WTC11 (cell line): ENCODE data around the gene ITCH. TPM values are rescaled to one million over a fixed set of nuclear protein-coding genes. Genes with fewer than 3 reads are reported as not detected.

Experiments
- ATAC-seq: fragments of 200-7000 bp; cut with Tn5 transposase; 2 replicates; pipeline ENCODE4 v1.10.0; 2021; ENCODE audit warnings: mild to moderate bottlenecking, moderate library complexity
- CTCF ChIA-PET: fragments of 300-600 bp; sonication (Branson Sonifier 250); formaldehyde crosslinking; loops from one replicate; lab custom pipeline; 2021; ENCODE audit warnings: antibody characterized with exemption; lab: Charles Lee
- POLR2A ChIA-PET: fragments of 350-600 bp; sonication (Branson Sonifier 250); formaldehyde crosslinking; loops from one replicate; lab custom pipeline; 2021; ENCODE audit warnings: antibody characterized with exemption; lab: Charles Lee
- DNase-seq: peaks from one replicate; pipeline ENCODE4 v3.0.0; 2021; ENCODE audit warnings: low spot score
- H3K27ac Mint-ChIP-seq: 2 replicates; pipeline ENCODE4 v1.8.0; 2021; ENCODE audit warnings: mixed read lengths
- H3K27me3 Mint-ChIP-seq: 2 replicates; pipeline ENCODE4 v1.8.0; 2021; ENCODE audit warnings: low read depth, mild to moderate bottlenecking, moderate library complexity, mixed read lengths
- H3K36me3 Mint-ChIP-seq: 2 replicates; pipeline ENCODE4 v1.8.0; 2021; ENCODE audit warnings: mixed read lengths
- H3K4me1 Mint-ChIP-seq: 2 replicates; pipeline ENCODE4 v1.8.0; 2022; ENCODE audit warnings: mixed read lengths
- H3K4me3 Mint-ChIP-seq: 2 replicates; pipeline ENCODE4 v1.8.0; 2021; ENCODE audit warnings: mild to moderate bottlenecking, moderate library complexity, mixed read lengths
- H3K9me3 Mint-ChIP-seq: 2 replicates; pipeline ENCODE4 v1.8.0; 2021; ENCODE audit warnings: mixed read lengths
- GABPB1 ChIP-seq: sonication (generic); formaldehyde crosslinking; IDR thresholded peaks from 2 replicates; pipeline ENCODE4 v1.8.1; 2023; ENCODE audit warnings: mild to moderate bottlenecking, missing genetic modification reagents
- KAT7 ChIP-seq: sonication (generic); formaldehyde crosslinking; IDR thresholded peaks from 2 replicates; pipeline ENCODE4 v1.8.1; 2023; ENCODE audit warnings: missing genetic modification reagents, mild to moderate bottlenecking, borderline replicate concordance
- MYBL2 ChIP-seq: sonication (generic); formaldehyde crosslinking; IDR thresholded peaks from 2 replicates; pipeline ENCODE4 v1.8.1; 2023; ENCODE audit warnings: mild to moderate bottlenecking, moderate library complexity, missing genetic modification reagents
- TCF7 ChIP-seq: sonication (generic); formaldehyde crosslinking; IDR thresholded peaks from 2 replicates; pipeline ENCODE4 v1.8.0; 2022; ENCODE audit warnings: mild to moderate bottlenecking, low read depth, missing genetic modification reagents, moderate library complexity
- TEAD1 ChIP-seq: sonication (generic); formaldehyde crosslinking; IDR thresholded peaks from 2 replicates; pipeline ENCODE4 v1.8.0; 2022; ENCODE audit warnings: mild to moderate bottlenecking, missing genetic modification reagents
- TEAD4 ChIP-seq: sonication (generic); formaldehyde crosslinking; IDR thresholded peaks from 2 replicates; pipeline ENCODE4 v1.8.0; 2022; ENCODE audit warnings: mild to moderate bottlenecking, missing genetic modification reagents
- ZNF121 ChIP-seq: sonication (generic); formaldehyde crosslinking; IDR thresholded peaks from 2 replicates; pipeline ENCODE4 v1.8.0; 2023; ENCODE audit warnings: missing genetic modification reagents
- ZNF317 ChIP-seq: sonication (generic); formaldehyde crosslinking; IDR thresholded peaks from 2 replicates; pipeline ENCODE4 v1.8.1; 2023; ENCODE audit warnings: low read depth, mild to moderate bottlenecking, moderate library complexity, missing genetic modification reagents, borderline replicate concordance
- total RNA-seq: library from RNA; stranded (reverse); gene quantifications from 3 replicates; pipeline ENCODE4 v1.2.3, GENCODE V29; 2021
- TF ChIP-seq, protein P1 (sequence below): sonication (generic); formaldehyde crosslinking; IDR thresholded peaks from 2 replicates; pipeline ENCODE4 v1.8.1; 2023; ENCODE audit warnings: mild to moderate bottlenecking, missing genetic modification reagents, moderate library complexity
- TF ChIP-seq, protein P2 (sequence below): fragments of 250-450 bp; sonication (Bioruptor Pico); IDR thresholded peaks from 2 replicates; pipeline ENCODE4 v1.9.0; 2021; ENCODE audit warnings: moderate library complexity, mild to moderate bottlenecking, inconsistent platforms, borderline replicate concordance
- TF ChIP-seq, protein P3 (sequence below): sonication (generic); formaldehyde crosslinking; IDR thresholded peaks from 2 replicates; pipeline ENCODE4 v1.8.0; 2022; ENCODE audit warnings: missing genetic modification reagents
- TF ChIP-seq, protein P4 (sequence below): sonication (generic); formaldehyde crosslinking; IDR thresholded peaks from 2 replicates; pipeline ENCODE4 v1.8.0; 2022; ENCODE audit warnings: mild to moderate bottlenecking, missing genetic modification reagents
- TF ChIP-seq, protein P5 (sequence below): fragments of 200-600 bp; IDR thresholded peaks from 2 replicates; pipeline ENCODE4 v1.8.0; 2022; ENCODE audit warnings: antibody characterized with exemption
- TF ChIP-seq, protein P6 (sequence below): sonication (generic); formaldehyde crosslinking; IDR thresholded peaks from 2 replicates; pipeline ENCODE4 v1.8.1; 2022; ENCODE audit warnings: low read depth, mild to moderate bottlenecking, moderate library complexity, missing genetic modification reagents, borderline replicate concordance

Gene ITCH
- total RNA-seq, 1 experiment from 2014 or later, result 35.8 TPM

DNA sequence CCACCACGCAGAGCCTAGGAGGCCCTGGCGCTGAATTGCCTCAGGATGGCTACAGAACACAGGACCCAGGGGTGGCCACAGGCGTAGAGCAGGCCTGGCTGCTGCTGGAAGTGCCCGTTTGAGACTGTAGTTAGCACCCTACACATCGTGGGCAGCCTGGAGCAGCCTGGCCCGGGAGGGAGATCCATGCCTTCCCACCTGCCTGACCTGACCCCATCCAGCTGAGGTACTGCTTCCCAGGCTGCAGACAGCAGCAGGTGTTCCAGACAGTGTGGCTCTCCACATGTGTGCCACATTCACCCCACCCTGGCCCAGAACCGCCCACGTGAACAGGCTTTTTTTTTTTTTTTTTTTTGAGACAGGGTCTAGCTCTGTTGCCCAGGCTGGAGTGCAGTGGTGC, 174.6 kb downstream of the ITCH start:
- H3K9me3 Mint-ChIP-seq, result no peaks in the 10 kb centered on the region
- no peaks in the 10 kb centered on the region for H3K4me1 Mint-ChIP-seq
- DNase-seq (no peak), ATAC-seq (no peak)
- TF ChIP-seq MYBL2 (no peak), TCF7 (CRISPR knock-in tag) (no peak), ZNF317 (CRISPR knock-in tag) (no peak), TEAD1 (CRISPR knock-in tag) (no peak), TEAD4 (no peak), ZNF121 (CRISPR knock-in tag) (no peak)
- TF ChIP-seq, protein P1, sequence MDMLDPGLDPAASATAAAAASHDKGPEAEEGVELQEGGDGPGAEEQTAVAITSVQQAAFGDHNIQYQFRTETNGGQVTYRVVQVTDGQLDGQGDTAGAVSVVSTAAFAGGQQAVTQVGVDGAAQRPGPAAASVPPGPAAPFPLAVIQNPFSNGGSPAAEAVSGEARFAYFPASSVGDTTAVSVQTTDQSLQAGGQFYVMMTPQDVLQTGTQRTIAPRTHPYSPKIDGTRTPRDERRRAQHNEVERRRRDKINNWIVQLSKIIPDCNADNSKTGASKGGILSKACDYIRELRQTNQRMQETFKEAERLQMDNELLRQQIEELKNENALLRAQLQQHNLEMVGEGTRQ (CRISPR knock-in tag), result no peak
- TF ChIP-seq, protein P2, sequence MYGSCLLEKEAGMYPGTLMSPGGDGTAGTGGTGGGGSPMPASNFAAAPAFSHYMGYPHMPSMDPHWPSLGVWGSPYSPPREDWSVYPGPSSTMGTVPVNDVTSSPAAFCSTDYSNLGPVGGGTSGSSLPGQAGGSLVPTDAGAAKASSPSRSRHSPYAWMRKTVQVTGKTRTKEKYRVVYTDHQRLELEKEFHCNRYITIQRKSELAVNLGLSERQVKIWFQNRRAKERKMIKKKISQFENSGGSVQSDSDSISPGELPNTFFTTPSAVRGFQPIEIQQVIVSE (CRISPR knock-in tag), result no peak
- TF ChIP-seq, protein P3, sequence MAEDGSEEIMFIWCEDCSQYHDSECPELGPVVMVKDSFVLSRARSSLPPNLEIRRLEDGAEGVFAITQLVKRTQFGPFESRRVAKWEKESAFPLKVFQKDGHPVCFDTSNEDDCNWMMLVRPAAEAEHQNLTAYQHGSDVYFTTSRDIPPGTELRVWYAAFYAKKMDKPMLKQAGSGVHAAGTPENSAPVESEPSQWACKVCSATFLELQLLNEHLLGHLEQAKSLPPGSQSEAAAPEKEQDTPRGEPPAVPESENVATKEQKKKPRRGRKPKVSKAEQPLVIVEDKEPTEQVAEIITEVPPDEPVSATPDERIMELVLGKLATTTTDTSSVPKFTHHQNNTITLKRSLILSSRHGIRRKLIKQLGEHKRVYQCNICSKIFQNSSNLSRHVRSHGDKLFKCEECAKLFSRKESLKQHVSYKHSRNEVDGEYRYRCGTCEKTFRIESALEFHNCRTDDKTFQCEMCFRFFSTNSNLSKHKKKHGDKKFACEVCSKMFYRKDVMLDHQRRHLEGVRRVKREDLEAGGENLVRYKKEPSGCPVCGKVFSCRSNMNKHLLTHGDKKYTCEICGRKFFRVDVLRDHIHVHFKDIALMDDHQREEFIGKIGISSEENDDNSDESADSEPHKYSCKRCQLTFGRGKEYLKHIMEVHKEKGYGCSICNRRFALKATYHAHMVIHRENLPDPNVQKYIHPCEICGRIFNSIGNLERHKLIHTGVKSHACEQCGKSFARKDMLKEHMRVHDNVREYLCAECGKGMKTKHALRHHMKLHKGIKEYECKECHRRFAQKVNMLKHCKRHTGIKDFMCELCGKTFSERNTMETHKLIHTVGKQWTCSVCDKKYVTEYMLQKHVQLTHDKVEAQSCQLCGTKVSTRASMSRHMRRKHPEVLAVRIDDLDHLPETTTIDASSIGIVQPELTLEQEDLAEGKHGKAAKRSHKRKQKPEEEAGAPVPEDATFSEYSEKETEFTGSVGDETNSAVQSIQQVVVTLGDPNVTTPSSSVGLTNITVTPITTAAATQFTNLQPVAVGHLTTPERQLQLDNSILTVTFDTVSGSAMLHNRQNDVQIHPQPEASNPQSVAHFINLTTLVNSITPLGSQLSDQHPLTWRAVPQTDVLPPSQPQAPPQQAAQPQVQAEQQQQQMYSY, result no peak
- TF ChIP-seq, protein P4, sequence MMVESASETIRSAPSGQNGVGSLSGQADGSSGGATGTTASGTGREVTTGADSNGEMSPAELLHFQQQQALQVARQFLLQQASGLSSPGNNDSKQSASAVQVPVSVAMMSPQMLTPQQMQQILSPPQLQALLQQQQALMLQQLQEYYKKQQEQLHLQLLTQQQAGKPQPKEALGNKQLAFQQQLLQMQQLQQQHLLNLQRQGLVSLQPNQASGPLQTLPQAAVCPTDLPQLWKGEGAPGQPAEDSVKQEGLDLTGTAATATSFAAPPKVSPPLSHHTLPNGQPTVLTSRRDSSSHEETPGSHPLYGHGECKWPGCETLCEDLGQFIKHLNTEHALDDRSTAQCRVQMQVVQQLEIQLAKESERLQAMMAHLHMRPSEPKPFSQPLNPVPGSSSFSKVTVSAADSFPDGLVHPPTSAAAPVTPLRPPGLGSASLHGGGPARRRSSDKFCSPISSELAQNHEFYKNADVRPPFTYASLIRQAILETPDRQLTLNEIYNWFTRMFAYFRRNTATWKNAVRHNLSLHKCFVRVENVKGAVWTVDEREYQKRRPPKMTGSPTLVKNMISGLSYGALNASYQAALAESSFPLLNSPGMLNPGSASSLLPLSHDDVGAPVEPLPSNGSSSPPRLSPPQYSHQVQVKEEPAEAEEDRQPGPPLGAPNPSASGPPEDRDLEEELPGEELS (CRISPR knock-in tag), result no peak
- POLR2A ChIA-PET, result interaction anchor here (0.9 kb wide), 1 partner anchor 22 kb away, joined by 4 read pairs; no protein-coding TSS in a partner anchor
- no peaks in the 10 kb centered on the region for H3K27me3 Mint-ChIP-seq
- CTCF ChIA-PET, result interaction anchor here (0.5 to 3.2 kb wide), 21 partner anchors 12 to 347 kb away, joined by 3 to 22 read pairs (median 5); partner anchors contain the start of genes DYNLRB1, MAP1LC3A and TP53INP2
- no peak overlapping the region for H3K27ac Mint-ChIP-seq
- peaks cover 40% of the 10 kb centered on the region for H3K36me3 Mint-ChIP-seq
- H3K4me3 Mint-ChIP-seq, result no peak overlapping the region

DNA sequence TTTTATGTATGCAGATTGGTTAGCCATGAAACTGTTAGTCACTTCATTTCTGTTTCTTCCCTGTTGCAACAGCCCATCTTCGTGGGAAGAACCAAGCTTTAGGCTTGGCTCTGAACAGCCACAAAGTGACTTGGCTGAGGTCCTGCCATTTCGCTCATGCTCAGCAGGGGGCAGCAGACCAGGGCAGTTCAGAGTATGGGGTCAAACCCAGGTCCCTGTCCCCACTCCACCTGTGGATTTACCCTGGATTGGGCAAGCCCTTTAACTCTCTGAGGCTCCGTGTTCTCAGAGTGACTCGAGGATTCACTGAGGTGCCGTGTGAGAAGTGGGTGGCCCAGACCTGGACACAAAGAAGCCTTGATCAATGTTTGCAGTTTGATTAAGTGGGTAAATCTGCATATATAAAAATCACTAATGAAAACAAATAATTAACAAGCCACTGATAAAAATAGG, 175.6 kb downstream of the ITCH start:
- Mint-ChIP-seq H3K27ac (peak overlapping the region; percentile 49; the same call in 1 of the 2 replicates), H3K27me3 (no peaks in the 10 kb centered on the region), H3K9me3 (no peaks in the 10 kb centered on the region), H3K4me1 (peaks cover under 1% of the 10 kb centered on the region; the same call in 1 of the 2 replicates), H3K4me3 (no peak overlapping the region), H3K36me3 (peaks cover 40% of the 10 kb centered on the region)
- peak; percentile 72 for DNase-seq
- peak; percentile 70 for ATAC-seq
- POLR2A ChIA-PET, result interaction anchor here (0.6 to 0.9 kb wide), 2 partner anchors 23 to 233 kb away, joined by 3 to 4 read pairs; no protein-coding TSS in a partner anchor
- TF ChIP-seq, protein P5, sequence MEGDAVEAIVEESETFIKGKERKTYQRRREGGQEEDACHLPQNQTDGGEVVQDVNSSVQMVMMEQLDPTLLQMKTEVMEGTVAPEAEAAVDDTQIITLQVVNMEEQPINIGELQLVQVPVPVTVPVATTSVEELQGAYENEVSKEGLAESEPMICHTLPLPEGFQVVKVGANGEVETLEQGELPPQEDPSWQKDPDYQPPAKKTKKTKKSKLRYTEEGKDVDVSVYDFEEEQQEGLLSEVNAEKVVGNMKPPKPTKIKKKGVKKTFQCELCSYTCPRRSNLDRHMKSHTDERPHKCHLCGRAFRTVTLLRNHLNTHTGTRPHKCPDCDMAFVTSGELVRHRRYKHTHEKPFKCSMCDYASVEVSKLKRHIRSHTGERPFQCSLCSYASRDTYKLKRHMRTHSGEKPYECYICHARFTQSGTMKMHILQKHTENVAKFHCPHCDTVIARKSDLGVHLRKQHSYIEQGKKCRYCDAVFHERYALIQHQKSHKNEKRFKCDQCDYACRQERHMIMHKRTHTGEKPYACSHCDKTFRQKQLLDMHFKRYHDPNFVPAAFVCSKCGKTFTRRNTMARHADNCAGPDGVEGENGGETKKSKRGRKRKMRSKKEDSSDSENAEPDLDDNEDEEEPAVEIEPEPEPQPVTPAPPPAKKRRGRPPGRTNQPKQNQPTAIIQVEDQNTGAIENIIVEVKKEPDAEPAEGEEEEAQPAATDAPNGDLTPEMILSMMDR, result peak; percentile 60
- no peak for TF ChIP-seq KAT7
- peak; percentile 34; the same call in 1 of the 2 replicates for TF ChIP-seq GABPB1 (CRISPR knock-in tag)
- TF ChIP-seq, protein P6, sequence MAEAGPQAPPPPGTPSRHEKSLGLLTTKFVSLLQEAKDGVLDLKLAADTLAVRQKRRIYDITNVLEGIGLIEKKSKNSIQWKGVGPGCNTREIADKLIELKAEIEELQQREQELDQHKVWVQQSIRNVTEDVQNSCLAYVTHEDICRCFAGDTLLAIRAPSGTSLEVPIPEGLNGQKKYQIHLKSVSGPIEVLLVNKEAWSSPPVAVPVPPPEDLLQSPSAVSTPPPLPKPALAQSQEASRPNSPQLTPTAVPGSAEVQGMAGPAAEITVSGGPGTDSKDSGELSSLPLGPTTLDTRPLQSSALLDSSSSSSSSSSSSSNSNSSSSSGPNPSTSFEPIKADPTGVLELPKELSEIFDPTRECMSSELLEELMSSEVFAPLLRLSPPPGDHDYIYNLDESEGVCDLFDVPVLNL (CRISPR knock-in tag), result no peak
- CTCF ChIA-PET, result interaction anchor here (0.5 to 3.2 kb wide), 27 partner anchors 8 to 348 kb away, joined by 3 to 22 read pairs (median 4); partner anchors contain the start of genes DYNLRB1, MAP1LC3A, PIGU and TP53INP2
